ENCODE results near the gene MSI2. TPM values are rescaled to one million over a fixed set of nuclear protein-coding genes. Genes with fewer than 3 reads are reported as not detected.

The MSI2 gene
- total and polyA plus RNA-seq, 5 donors = 43.9 to 113 (median 107) TPM

DNA sequence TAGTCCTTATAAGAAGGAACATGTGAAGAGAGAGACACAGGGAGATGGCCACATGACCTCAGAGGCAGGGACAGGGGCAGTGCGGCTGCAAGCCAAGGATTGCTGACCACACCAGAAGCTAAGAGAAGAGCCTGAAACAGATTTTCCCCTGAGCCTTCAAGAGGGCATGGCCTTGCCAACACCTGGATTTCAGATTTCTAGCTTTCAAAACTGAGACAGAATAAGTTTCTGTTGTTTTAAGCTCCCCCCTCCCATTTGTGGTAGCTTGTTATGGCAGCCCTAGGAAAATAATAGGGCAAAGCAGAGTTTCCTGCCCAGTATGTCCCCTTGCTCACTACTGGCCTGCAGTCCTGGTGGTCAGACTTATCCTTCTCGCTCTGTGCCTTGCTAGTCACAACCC lies 284.3 kb downstream of the MSI2 start:
- intact Hi-C loops (cut with DNase I) = no loop called here
- WGBS = 99% methylated on average over 2 of the region's 2 CpGs
- no peak overlapping the region for H3K27ac ChIP-seq (ENCODE audit: low read length)
- DNase-seq (no peak), ATAC-seq (no peak)
- peaks cover 14% of the 10 kb centered on the region for H3K4me1 ChIP-seq (ENCODE audit: control insufficient read depth, insufficient read depth, low read length)
- H3K4me3 ChIP-seq (ENCODE audit: low read length) = no peak overlapping the region
- no peaks in the 10 kb centered on the region for H3K27me3 ChIP-seq (ENCODE audit: control insufficient read depth, insufficient read depth)
- no peaks in the 10 kb centered on the region for H3K9me3 ChIP-seq (ENCODE audit: control insufficient read depth, low read length)

DNA sequence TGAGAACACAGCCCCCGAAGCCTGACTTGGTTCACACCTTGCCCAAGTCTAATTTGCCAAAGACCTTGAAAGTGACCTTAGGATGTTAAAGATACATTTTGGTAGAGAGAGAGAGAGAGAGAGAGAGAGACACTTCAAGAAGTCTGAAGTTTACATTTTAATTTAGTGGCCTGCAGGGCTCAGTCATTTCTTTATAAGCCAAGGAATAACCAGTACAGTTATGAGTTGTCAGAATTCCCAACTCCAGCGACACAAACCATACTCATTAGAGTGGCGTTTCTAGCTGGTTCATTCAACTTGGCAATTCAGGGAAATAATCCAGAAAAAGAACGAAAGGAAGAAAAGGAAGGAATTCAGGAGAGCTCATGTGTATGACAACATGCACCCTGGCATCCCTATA lies 284.7 kb downstream of the MSI2 start:
- DNase-seq (no peak), ATAC-seq (no peak)
- Histone ChIP-seq H3K9me3 (ENCODE audit: control insufficient read depth, low read length) (no peaks in the 10 kb centered on the region), H3K4me3 (ENCODE audit: low read length) (no peak overlapping the region), H3K4me1 (ENCODE audit: control insufficient read depth, insufficient read depth, low read length) (peaks cover 14% of the 10 kb centered on the region), H3K27ac (ENCODE audit: low read length) (no peak overlapping the region), H3K27me3 (ENCODE audit: control insufficient read depth, insufficient read depth) (no peaks in the 10 kb centered on the region)
- intact Hi-C loops (cut with DNase I) = no loop called here
- 92% methylated on average over 4 of the region's 4 CpGs for WGBS

DNA sequence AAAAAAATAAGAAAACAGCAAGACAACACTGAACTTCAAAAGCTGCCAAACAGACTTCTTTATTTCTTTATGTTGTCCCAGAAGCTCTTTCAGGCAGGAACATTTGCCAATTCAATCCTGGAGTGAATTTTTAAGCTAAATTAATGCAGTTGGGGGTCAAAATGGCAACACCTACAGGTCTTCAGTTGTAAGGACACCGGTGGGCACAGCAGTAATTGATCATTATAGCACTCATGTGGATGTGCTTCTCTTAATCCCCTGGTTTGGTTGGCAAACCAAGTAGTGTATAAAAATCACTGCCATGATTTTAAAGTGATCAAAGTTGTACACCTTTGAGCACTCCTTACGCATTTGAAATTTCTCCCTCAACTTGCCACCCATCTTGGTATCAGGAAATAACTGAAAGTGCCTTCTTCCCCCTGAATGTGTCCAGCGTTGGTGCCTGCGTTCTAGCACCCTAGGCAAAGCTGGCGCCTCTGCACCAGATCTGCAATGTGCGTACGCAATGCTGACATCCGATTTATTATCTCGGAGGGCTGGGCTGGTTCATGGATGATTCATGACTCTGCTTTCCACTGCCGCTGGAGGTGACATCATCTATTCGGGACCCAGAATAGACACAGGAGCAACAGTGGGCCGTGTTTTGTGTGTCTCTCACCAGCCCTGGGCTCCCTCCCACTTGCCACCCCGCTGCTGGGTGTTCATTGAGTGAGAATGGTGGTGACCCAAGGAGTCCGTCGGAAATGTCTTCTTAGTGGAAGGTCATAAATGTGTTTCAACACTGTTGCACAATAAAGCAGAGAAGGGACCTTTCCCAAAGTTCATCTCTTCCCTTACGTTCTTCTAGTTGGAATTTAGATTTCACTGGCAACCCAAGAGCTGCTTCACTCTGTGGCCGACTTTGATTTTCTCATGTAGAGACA lies 285.4 kb downstream of the MSI2 start:
- no peaks in the 10 kb centered on the region for H3K27me3 ChIP-seq (ENCODE audit: control insufficient read depth, insufficient read depth)
- H3K27ac ChIP-seq (ENCODE audit: low read length) = peak overlapping the region; percentile 82
- intact Hi-C loops (cut with DNase I) = no loop called here
- DNase-seq (peak; percentile 84 to 89 (median 84)), ATAC-seq (peak; percentile 94 to 95)
- H3K4me3 ChIP-seq (ENCODE audit: low read length) = no peak overlapping the region
- H3K4me1 ChIP-seq (ENCODE audit: control insufficient read depth, insufficient read depth, low read length) = peaks cover 14% of the 10 kb centered on the region
- no peaks in the 10 kb centered on the region for H3K9me3 ChIP-seq (ENCODE audit: control insufficient read depth, low read length)
- 42% methylated on average over 17 of the region's 17 CpGs for WGBS

DNA sequence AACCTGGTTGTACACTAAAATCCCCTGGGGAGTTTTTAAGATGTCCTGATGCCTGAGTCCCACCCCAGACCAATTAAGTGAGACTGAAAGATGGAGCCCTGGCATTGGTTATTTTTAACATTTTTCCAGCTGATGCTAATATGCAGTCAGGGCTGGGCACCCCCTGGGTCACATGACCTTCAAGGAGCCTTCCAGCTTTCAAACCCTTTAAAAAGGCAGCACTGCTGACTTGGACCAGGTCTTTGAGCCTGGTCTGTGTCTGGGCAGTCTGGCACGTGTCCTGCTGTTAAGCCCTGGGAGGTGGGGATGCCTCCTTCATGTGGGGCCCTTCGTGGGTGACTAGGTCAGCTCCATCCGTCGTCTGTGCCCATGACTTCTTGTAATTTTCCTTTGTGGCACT lies 286.2 kb downstream of the MSI2 start:
- H3K9me3 ChIP-seq (ENCODE audit: control insufficient read depth, low read length) = no peaks in the 10 kb centered on the region
- no peak for ATAC-seq
- H3K4me3 ChIP-seq (ENCODE audit: low read length) = no peak overlapping the region
- 93% methylated on average over 4 of the region's 4 CpGs for WGBS
- no peak for DNase-seq
- H3K27me3 ChIP-seq (ENCODE audit: control insufficient read depth, insufficient read depth) = no peaks in the 10 kb centered on the region
- intact Hi-C loops (cut with DNase I) = no loop called here
- H3K27ac ChIP-seq (ENCODE audit: low read length) = peak overlapping the region; percentile 82
- H3K4me1 ChIP-seq (ENCODE audit: control insufficient read depth, insufficient read depth, low read length) = peaks cover 14% of the 10 kb centered on the region

DNA sequence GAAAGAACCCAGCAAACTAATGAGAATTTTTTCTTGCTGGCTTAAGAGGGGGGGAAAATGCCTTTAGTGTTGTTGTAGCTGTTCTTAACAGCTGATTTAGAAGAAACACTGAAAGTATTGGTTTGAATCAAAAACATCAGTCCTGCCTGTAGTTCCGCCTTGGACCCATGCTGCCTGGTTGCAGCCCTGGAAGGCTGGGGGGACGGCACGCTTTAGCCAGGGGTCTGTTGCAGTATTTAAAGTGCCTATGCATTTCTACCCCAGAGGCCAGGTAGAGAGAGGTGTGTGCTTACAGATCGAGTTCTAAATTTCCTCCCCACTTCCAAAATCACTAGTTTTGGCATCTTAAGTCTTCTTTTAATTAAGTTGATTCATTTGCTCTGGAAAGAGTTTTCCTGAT lies 286.9 kb downstream of the MSI2 start:
- Histone ChIP-seq H3K9me3 (ENCODE audit: control insufficient read depth, low read length) (no peaks in the 10 kb centered on the region), H3K27ac (ENCODE audit: low read length) (no peak overlapping the region), H3K27me3 (ENCODE audit: control insufficient read depth, insufficient read depth) (no peaks in the 10 kb centered on the region), H3K4me3 (ENCODE audit: low read length) (no peak overlapping the region), H3K4me1 (ENCODE audit: control insufficient read depth, insufficient read depth, low read length) (peaks cover 11% of the 10 kb centered on the region)
- no peak for ATAC-seq
- WGBS = 97% methylated on average over 4 of the region's 4 CpGs
- intact Hi-C loops (cut with DNase I) = no loop called here
- DNase-seq = no peak

DNA sequence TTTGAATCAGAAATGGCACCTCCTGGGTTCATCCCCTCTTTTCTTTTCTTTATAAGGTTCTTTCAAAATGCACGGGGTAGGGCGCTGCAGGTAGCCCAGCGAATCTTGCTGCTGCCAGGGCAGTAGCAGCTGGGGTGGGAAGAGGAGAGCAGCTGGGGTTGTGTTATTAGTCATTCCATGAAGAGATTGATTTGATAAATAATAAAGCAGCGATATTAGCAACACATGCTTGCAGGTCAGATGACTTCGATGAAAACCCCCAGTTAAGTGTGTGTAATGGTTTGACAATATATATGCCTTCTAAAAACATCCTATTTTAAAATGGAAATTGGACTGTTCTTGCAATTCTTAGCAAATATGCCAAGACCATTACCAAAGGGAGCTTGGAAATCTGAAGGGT lies 288.1 kb downstream of the MSI2 start:
- H3K27ac ChIP-seq (ENCODE audit: low read length) = no peak overlapping the region
- no peak for DNase-seq
- 90% methylated on average over 5 of the region's 5 CpGs for WGBS
- H3K4me3 ChIP-seq (ENCODE audit: low read length) = no peak overlapping the region
- H3K4me1 ChIP-seq (ENCODE audit: control insufficient read depth, insufficient read depth, low read length) = peaks cover 11% of the 10 kb centered on the region
- no peak for ATAC-seq
- H3K27me3 ChIP-seq (ENCODE audit: control insufficient read depth, insufficient read depth) = no peaks in the 10 kb centered on the region
- no peaks in the 10 kb centered on the region for H3K9me3 ChIP-seq (ENCODE audit: control insufficient read depth, low read length)
- intact Hi-C loops (cut with DNase I) = no loop called here

DNA sequence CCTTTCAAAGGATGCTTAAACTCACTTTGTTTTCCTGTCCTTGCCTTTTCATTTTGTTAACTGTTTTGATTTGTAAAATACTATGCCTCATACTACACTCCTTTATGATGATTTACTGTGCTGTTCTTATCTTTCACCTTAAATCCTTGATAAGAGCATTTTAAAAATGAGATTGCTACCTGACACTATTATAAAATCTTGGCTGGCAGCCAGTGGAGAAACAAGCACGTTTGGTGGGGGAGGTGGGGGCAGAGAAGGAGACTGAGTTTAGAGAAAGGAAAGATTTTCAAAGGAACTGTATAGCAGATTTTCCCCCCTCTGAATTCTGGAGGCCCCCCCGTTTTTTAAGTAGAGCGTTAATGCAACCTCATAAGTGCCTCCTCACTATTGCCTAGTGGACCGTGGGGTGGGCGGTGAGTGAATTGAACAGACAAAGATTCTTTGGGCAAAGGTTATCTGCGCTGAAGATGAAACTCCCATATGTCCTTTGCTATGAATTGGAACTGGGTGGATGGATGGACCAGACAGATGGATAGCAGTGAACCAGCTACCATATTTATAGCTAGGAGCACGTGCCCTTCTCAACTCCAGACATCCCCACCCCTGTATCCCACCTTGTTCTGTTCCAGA lies 288.6 kb downstream of the MSI2 start:
- intact Hi-C loops (cut with DNase I) = no loop called here
- no peak overlapping the region for H3K27ac ChIP-seq (ENCODE audit: low read length)
- WGBS = 76% methylated on average over 7 of the region's 7 CpGs
- H3K4me1 ChIP-seq (ENCODE audit: control insufficient read depth, insufficient read depth, low read length) = peaks cover 11% of the 10 kb centered on the region
- H3K27me3 ChIP-seq (ENCODE audit: control insufficient read depth, insufficient read depth) = no peaks in the 10 kb centered on the region
- H3K9me3 ChIP-seq (ENCODE audit: control insufficient read depth, low read length) = no peaks in the 10 kb centered on the region
- ATAC-seq = no peak
- no peak overlapping the region for H3K4me3 ChIP-seq (ENCODE audit: low read length)
- DNase-seq = no peak

DNA sequence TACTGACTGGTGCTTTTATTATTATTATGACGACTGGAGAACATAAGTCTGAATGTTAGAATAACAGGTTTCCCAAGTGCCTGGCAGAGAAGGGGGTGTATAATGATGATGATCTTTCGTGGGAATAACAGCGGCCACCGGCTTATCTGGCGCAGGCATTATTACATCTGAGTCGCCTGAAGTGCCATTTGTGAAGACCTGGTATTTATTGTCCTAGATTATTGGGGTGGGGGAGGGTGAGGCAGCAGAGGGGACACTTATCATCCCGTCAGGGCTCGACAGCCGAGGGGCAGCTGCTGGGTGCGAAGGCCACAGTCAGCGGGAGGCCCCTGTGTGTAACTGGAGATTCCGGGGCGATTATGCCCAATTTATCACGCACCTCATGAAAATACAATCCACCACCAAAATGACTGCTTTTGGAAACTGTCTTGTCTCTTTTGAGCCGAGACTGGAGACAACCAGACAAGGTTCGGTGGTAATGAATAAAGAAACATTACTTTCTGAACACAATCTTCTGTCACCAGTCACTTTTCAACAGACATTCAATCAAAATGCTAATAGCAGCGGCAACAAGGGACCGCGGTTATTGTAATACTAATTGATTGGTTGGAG lies 289.5 kb downstream of the MSI2 start:
- H3K4me1 ChIP-seq (ENCODE audit: control insufficient read depth, insufficient read depth, low read length) = peaks cover 11% of the 10 kb centered on the region
- no peak overlapping the region for H3K27ac ChIP-seq (ENCODE audit: low read length)
- intact Hi-C loops (cut with DNase I) = no loop called here
- DNase-seq (no peak), ATAC-seq (no peak)
- 95% methylated on average over 19 of the region's 19 CpGs for whole genome bisulfite sequencing
- no peaks in the 10 kb centered on the region for H3K9me3 ChIP-seq (ENCODE audit: control insufficient read depth, low read length)
- H3K4me3 ChIP-seq (ENCODE audit: low read length) = no peak overlapping the region
- H3K27me3 ChIP-seq (ENCODE audit: control insufficient read depth, insufficient read depth) = no peaks in the 10 kb centered on the region

DNA sequence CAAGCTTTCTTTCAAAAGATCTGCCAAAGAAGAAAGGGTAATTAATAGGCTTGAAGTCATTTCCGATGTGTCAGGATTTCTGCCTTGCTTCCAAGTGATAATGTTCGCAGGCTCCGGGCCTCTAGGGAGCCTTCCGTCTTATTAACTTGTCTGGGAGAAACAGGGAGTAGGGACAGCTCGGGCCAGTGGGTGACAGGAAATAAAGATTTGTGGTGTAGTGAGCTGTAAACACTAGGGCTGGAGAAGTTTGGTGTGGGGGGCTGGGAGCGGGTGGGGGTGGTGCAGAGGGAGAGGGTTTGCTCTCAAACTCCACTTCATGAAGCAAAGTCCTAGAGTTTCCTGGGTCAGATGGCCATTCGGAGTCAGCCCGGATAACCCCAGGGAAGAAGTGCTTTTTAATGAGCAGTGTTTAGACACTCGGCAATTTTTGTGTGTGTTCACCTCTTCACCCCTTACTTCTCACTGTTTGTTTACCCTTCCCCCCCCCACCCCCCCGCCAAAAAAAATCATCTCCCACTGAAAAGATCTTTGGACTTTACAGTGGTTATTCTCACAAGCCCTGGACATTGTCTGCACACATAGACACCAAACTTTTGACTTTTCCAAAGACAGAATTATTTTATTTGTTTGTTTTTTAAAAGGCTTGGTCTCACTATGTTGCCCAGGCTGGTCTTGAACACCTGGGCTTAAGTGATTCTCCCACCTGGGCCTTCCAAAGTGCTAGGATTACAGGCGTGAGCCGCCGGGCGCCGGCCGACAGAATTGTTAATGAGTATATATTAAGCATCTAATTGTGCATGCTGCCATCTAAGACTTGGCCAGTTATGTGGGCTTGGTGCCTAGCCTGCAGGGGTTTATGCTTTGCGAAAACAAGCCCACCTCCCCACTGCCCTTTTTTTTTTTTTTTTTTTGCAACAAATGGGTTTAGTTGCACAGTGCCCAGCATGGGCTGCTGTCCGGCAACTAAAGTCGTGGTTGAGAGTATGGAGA lies 292.4 kb downstream of the MSI2 start:
- peak; percentile 57 to 70 for ATAC-seq
- H3K27ac ChIP-seq (ENCODE audit: low read length) = no peak overlapping the region

DNA sequence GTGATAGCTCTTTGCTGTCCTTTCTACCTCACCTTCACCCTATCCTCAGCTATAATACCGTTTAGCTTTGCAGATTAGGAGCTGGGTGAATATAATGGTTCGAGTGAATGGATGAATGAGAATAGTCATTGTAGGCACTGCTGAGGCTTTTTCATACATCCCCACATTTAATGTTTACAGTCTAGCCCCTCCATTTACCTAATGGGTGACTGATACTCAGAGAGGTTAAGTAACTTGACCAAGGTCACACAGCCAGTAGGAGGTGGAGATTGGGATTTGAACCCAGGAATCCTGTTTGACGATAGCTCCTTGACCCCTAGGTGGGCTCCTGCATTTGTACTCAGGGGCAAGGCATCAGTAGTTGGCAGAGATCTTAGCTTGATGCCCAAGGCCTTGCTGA lies 293.1 kb downstream of the MSI2 start:
- no peak overlapping the region for H3K4me3 ChIP-seq (ENCODE audit: low read length)
- H3K27me3 ChIP-seq (ENCODE audit: control insufficient read depth, insufficient read depth) = no peaks in the 10 kb centered on the region
- no peak overlapping the region for H3K27ac ChIP-seq (ENCODE audit: low read length)
- 90% methylated on average over 3 of the region's 3 CpGs for WGBS
- intact Hi-C loops (cut with DNase I) = no loop called here
- H3K4me1 ChIP-seq (ENCODE audit: control insufficient read depth, insufficient read depth, low read length) = peaks cover 10% of the 10 kb centered on the region
- H3K9me3 ChIP-seq (ENCODE audit: control insufficient read depth, low read length) = no peaks in the 10 kb centered on the region
- DNase-seq (no peak), ATAC-seq (no peak)

More for the DNA sequence above, 292.4 kb downstream of the MSI2 start:
- peaks cover 7% of the 10 kb centered on the region for H3K4me1 ChIP-seq (ENCODE audit: control insufficient read depth, insufficient read depth, low read length)
- WGBS = 68% methylated on average over 19 of the region's 19 CpGs
- H3K4me3 ChIP-seq (ENCODE audit: low read length) = no peak overlapping the region
- no peaks in the 10 kb centered on the region for H3K9me3 ChIP-seq (ENCODE audit: control insufficient read depth, low read length)
- intact Hi-C loops (cut with DNase I) = no loop called here
- H3K27me3 ChIP-seq (ENCODE audit: control insufficient read depth, insufficient read depth) = no peaks in the 10 kb centered on the region
- peak; percentile 66 to 78 (median 72) for DNase-seq
